ENCODE data around the gene NCK1.
A peak's percentile ranks its signal among the peaks of the same experiment; 100 is the strongest.

Gene NCK1

GRCh38 chr3:136861890-136862616 lies at the start of gene NCK1:
TSS of gene NCK1 (plus strand) at chr3:136862208. CDS start at chr3:136928002, 65,794 bp downstream.
- H3K9me3 ChIP-seq (ENCODE audit: low read length) = no peaks in the 10 kb centered on the region
- H3K9ac ChIP-seq (ENCODE audit: low read length) = peak within 1 kb of the TSS; percentile 58
- no peaks in the 10 kb centered on the region for H3K36me3 ChIP-seq (ENCODE audit: insufficient read depth, low read length)
- H3K4me3 ChIP-seq (ENCODE audit: low read depth in 1 of 2, low read length in 2 of 2) = peak within 1 kb of the TSS; percentile 89 to 95
- peaks cover 20% of the 10 kb centered on the region for H3K4me1 ChIP-seq (ENCODE audit: insufficient read depth, low read length)
- peak within 1 kb of the TSS; percentile 90 for H3K27ac ChIP-seq (ENCODE audit: low read depth, low read length)
- no peaks in the 10 kb centered on the region for H3K27me3 ChIP-seq (ENCODE audit: control insufficient read depth in 1 of 2, insufficient read depth in 2 of 2, low read length in 2 of 2)

- H3K36me3 ChIP-seq (ENCODE audit: insufficient read depth, low read length) = no peaks in the 10 kb centered on the region
- no peaks in the 10 kb centered on the region for H3K9me3 ChIP-seq (ENCODE audit: low read length)
- no peaks in the 10 kb centered on the region for H3K27me3 ChIP-seq (ENCODE audit: control insufficient read depth in 1 of 2, insufficient read depth in 2 of 2, low read length in 2 of 2)
- H3K9ac ChIP-seq (ENCODE audit: low read length) = no peak overlapping the region
- H3K27ac ChIP-seq (ENCODE audit: low read depth, low read length) = no peak overlapping the region
- peaks cover 5% of the 10 kb centered on the region for H3K4me1 ChIP-seq (ENCODE audit: insufficient read depth, low read length)
- no peak overlapping the region for H3K4me3 ChIP-seq (ENCODE audit: low read depth in 1 of 2, low read length in 2 of 2)
Observed at GRCh38 chr3:136817448-136817847, 44.6 kb upstream of the NCK1 start.

- Histone ChIP-seq H3K27me3 (ENCODE audit: control insufficient read depth in 1 of 2, insufficient read depth in 2 of 2, low read length in 2 of 2) (no peaks in the 10 kb centered on the region), H3K4me3 (ENCODE audit: low read depth in 1 of 2, low read length in 2 of 2) (peak overlapping the region; percentile 64 to 78), H3K27ac (ENCODE audit: low read depth, low read length) (no peak overlapping the region), H3K9me3 (ENCODE audit: low read length) (no peaks in the 10 kb centered on the region), H3K9ac (ENCODE audit: low read length) (no peak overlapping the region), H3K4me1 (ENCODE audit: insufficient read depth, low read length) (peaks cover 5% of the 10 kb centered on the region), H3K36me3 (ENCODE audit: insufficient read depth, low read length) (no peaks in the 10 kb centered on the region)
Observed at GRCh38 chr3:136818191-136818768, 43.7 kb upstream of the NCK1 start.

- H3K27ac ChIP-seq (ENCODE audit: low read depth, low read length) = peak within 1 kb of the TSS; percentile 19
Observed at GRCh38 chr3:136818769-136819391, 43.1 kb upstream of the NCK1 start, which contains the start of gene SLC35G2. TSS of gene SLC35G2 (plus strand) at chr3:136819126. CDS start at chr3:136854461, 35,335 bp downstream.

GRCh38 chr3:136819392-136819730 lies 42.6 kb upstream of the NCK1 start:
- Histone ChIP-seq H3K4me3 (ENCODE audit: low read depth in 1 of 2, low read length in 2 of 2) (peak overlapping the region; percentile 64 to 78), H3K9me3 (ENCODE audit: low read length) (peaks cover 3% of the 10 kb centered on the region), H3K9ac (ENCODE audit: low read length) (peak overlapping the region; percentile 20), H3K36me3 (ENCODE audit: insufficient read depth, low read length) (no peaks in the 10 kb centered on the region), H3K4me1 (ENCODE audit: insufficient read depth, low read length) (peaks cover 5% of the 10 kb centered on the region), H3K27ac (ENCODE audit: low read depth, low read length) (peak overlapping the region; percentile 19), H3K27me3 (ENCODE audit: control insufficient read depth in 1 of 2, insufficient read depth in 2 of 2, low read length in 2 of 2) (no peaks in the 10 kb centered on the region)

More at GRCh38 chr3:136818769-136819391, 43.1 kb upstream of the NCK1 start, which contains the start of gene SLC35G2:
- peak within 1 kb of the TSS; percentile 20 for H3K9ac ChIP-seq (ENCODE audit: low read length)
- H3K36me3 ChIP-seq (ENCODE audit: insufficient read depth, low read length) = no peaks in the 10 kb centered on the region
- peaks cover under 1% of the 10 kb centered on the region for H3K9me3 ChIP-seq (ENCODE audit: low read length)
- H3K27me3 ChIP-seq (ENCODE audit: control insufficient read depth in 1 of 2, insufficient read depth in 2 of 2, low read length in 2 of 2) = no peaks in the 10 kb centered on the region
- peak within 1 kb of the TSS; percentile 64 to 78 for H3K4me3 ChIP-seq (ENCODE audit: low read depth in 1 of 2, low read length in 2 of 2)
- H3K4me1 ChIP-seq (ENCODE audit: insufficient read depth, low read length) = peaks cover 5% of the 10 kb centered on the region

GRCh38 chr3:136819731-136820679 lies 42.0 kb upstream of the NCK1 start:
- Histone ChIP-seq H3K9ac (ENCODE audit: low read length) (peak overlapping the region; percentile 20), H3K27ac (ENCODE audit: low read depth, low read length) (peak overlapping the region; percentile 19), H3K9me3 (ENCODE audit: low read length) (peaks cover 3% of the 10 kb centered on the region), H3K36me3 (ENCODE audit: insufficient read depth, low read length) (no peaks in the 10 kb centered on the region), H3K4me3 (ENCODE audit: low read depth in 1 of 2, low read length in 2 of 2) (peak overlapping the region; percentile 64 to 78), H3K27me3 (ENCODE audit: control insufficient read depth in 1 of 2, insufficient read depth in 2 of 2, low read length in 2 of 2) (no peaks in the 10 kb centered on the region), H3K4me1 (ENCODE audit: insufficient read depth, low read length) (peaks cover 5% of the 10 kb centered on the region)

- no peak overlapping the region for H3K9ac ChIP-seq (ENCODE audit: low read length)
- peaks cover 12% of the 10 kb centered on the region for H3K4me1 ChIP-seq (ENCODE audit: insufficient read depth, low read length)
- no peak overlapping the region for H3K27ac ChIP-seq (ENCODE audit: low read depth, low read length)
- H3K27me3 ChIP-seq (ENCODE audit: control insufficient read depth in 1 of 2, insufficient read depth in 2 of 2, low read length in 2 of 2) = no peaks in the 10 kb centered on the region
- no peak overlapping the region for H3K4me3 ChIP-seq (ENCODE audit: low read depth in 1 of 2, low read length in 2 of 2)
- H3K9me3 ChIP-seq (ENCODE audit: low read length) = no peaks in the 10 kb centered on the region
- H3K36me3 ChIP-seq (ENCODE audit: insufficient read depth, low read length) = no peaks in the 10 kb centered on the region
Observed at GRCh38 chr3:136831461-136831860, 30.5 kb upstream of the NCK1 start.

- no peak overlapping the region for H3K4me3 ChIP-seq (ENCODE audit: low read depth in 1 of 2, low read length in 2 of 2)
- no peaks in the 10 kb centered on the region for H3K36me3 ChIP-seq (ENCODE audit: insufficient read depth, low read length)
- H3K4me1 ChIP-seq (ENCODE audit: insufficient read depth, low read length) = peaks cover 40% of the 10 kb centered on the region
- H3K9me3 ChIP-seq (ENCODE audit: low read length) = no peaks in the 10 kb centered on the region
- no peaks in the 10 kb centered on the region for H3K27me3 ChIP-seq (ENCODE audit: control insufficient read depth in 1 of 2, insufficient read depth in 2 of 2, low read length in 2 of 2)
- no peak overlapping the region for H3K9ac ChIP-seq (ENCODE audit: low read length)
- H3K27ac ChIP-seq (ENCODE audit: low read depth, low read length) = no peak overlapping the region
Observed at GRCh38 chr3:136835089-136835812, 26.8 kb upstream of the NCK1 start.

- Histone ChIP-seq H3K9me3 (ENCODE audit: low read length) (no peaks in the 10 kb centered on the region), H3K9ac (ENCODE audit: low read length) (no peak overlapping the region), H3K27ac (ENCODE audit: low read depth, low read length) (no peak overlapping the region), H3K36me3 (ENCODE audit: insufficient read depth, low read length) (no peaks in the 10 kb centered on the region), H3K4me3 (ENCODE audit: low read depth in 1 of 2, low read length in 2 of 2) (no peak overlapping the region), H3K4me1 (ENCODE audit: insufficient read depth, low read length) (peaks cover 40% of the 10 kb centered on the region), H3K27me3 (ENCODE audit: control insufficient read depth in 1 of 2, insufficient read depth in 2 of 2, low read length in 2 of 2) (no peaks in the 10 kb centered on the region)
Observed at GRCh38 chr3:136835813-136836510, 26.0 kb upstream of the NCK1 start.

GRCh38 chr3:136836511-136837156 lies 25.4 kb upstream of the NCK1 start:
- no peaks in the 10 kb centered on the region for H3K36me3 ChIP-seq (ENCODE audit: insufficient read depth, low read length)
- H3K4me3 ChIP-seq (ENCODE audit: low read depth in 1 of 2, low read length in 2 of 2) = no peak overlapping the region
- peak overlapping the region; percentile 50 for H3K27ac ChIP-seq (ENCODE audit: low read depth, low read length)
- H3K27me3 ChIP-seq (ENCODE audit: control insufficient read depth in 1 of 2, insufficient read depth in 2 of 2, low read length in 2 of 2) = no peaks in the 10 kb centered on the region
- peaks cover 40% of the 10 kb centered on the region for H3K4me1 ChIP-seq (ENCODE audit: insufficient read depth, low read length)
- no peaks in the 10 kb centered on the region for H3K9me3 ChIP-seq (ENCODE audit: low read length)
- H3K9ac ChIP-seq (ENCODE audit: low read length) = no peak overlapping the region
